AG08396 (cell line): ENCODE data around the gene TECPR1.

Experiments used
- DNase-seq: peaks from one replicate; pipeline ENCODE4 v3.0.0; 2012; ENCODE audit warnings: low spot score, mixed read lengths

The TECPR1 gene

GRCh38 chr7:98211676-98212531 lies 40.1 kb downstream of the TECPR1 start:
- DNase-seq: no peak

GRCh38 chr7:98211221-98211675 lies 40.8 kb downstream of the TECPR1 start, which contains the start of gene BHLHA15:
TSS of gene BHLHA15 (plus strand) at chr7:98211439. CDS start at chr7:98212310, 871 bp downstream.
- DNase-seq: peak; percentile 66

GRCh38 chr7:98210513-98211220 lies 41.4 kb downstream of the TECPR1 start:
- DNase-seq: peak; percentile 69

DNA sequence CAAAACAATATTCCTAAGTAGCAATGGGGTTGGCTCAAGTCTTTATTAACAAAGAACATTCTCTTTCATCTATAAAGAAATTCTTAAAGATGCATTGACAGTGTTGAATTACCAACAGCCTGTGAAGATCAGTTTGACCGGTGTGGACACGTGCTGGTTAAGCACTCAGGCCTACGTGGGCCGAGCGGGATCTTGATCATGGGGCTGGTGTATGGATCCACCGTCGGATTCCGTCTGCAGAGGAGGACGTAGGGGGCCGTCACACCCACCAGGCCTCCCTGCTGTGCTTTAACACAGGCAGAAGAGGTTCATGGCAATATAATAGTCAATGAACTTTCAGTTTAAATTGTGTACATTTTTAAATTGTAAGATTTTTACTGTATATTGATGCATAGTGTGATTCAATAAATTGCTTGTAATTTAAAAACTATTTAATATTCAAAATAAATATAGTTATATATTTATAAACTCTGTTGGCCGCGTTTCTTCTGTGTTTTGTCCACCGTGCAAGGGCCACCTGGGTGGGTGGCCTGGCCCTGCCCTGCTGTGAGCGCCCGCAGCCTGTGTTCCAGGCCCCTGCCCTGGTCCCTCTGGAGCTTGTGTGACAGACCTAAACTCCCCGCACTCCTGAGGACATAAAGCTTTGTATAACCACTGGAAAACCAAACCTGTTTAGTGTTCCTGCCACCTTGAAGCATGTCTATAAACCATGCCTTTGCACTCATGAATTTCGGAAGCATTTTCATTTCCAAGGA lies 42.7 kb downstream of the TECPR1 start:
- no peak for DNase-seq

- no peak for DNase-seq
These were observed 45.3 kb downstream of the TECPR1 start for GRCh38 chr7:98206451-98207330.

- no peak for DNase-seq
These were observed 46.7 kb downstream of the TECPR1 start for GRCh38 chr7:98205162-98205845.

DNA sequence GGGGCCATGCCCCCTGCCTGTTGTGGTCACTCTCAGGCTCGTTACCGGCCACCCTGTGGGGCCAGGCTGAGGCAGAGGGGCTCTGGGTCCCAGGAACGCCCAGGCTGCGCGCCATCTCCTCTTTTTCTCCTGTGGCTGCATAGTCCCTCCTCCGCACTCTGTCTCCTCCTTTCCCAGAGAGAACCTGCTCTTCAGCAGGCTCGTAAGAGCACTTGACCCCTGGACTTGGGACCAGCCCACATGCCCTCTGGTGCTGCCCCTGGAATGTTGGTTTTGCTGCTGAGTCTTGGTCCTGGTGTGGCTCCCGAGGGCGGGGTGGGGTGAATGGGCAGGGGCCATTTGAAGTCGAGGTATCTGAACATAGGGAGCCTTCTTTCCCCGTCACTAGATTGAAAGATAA lies 47.4 kb downstream of the TECPR1 start:
- no peak for DNase-seq

GRCh38 chr7:98203964-98204605 lies 47.9 kb downstream of the TECPR1 start:
- no peak for DNase-seq

GRCh38 chr7:98203261-98203963 lies 48.6 kb downstream of the TECPR1 start:
- no peak for DNase-seq

- DNase-seq: no peak
These were observed 49.5 kb downstream of the TECPR1 start for GRCh38 chr7:98202367-98203195.

GRCh38 chr7:98200364-98200763 lies 51.7 kb downstream of the TECPR1 start:
- no peak for DNase-seq

DNA sequence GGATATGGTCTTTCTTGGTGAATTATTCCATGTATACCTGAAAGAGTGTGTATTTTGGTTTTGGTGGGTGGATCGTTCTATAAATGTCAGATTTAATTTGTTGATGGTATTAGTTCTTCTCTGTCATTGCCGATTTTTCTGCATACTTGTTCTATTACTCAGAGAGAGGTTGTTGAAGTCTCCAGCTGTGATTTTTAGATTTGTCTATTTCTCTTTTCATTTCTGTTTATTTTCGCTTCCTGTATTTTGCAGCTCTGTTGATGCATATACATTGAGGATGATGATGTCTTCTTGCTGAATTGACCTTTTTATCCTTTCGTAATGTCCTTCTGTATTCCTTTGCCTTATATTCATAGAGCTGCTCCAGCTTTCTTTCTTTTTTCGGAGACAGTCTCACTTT lies 52.9 kb downstream of the TECPR1 start:
- no peak for DNase-seq

DNA sequence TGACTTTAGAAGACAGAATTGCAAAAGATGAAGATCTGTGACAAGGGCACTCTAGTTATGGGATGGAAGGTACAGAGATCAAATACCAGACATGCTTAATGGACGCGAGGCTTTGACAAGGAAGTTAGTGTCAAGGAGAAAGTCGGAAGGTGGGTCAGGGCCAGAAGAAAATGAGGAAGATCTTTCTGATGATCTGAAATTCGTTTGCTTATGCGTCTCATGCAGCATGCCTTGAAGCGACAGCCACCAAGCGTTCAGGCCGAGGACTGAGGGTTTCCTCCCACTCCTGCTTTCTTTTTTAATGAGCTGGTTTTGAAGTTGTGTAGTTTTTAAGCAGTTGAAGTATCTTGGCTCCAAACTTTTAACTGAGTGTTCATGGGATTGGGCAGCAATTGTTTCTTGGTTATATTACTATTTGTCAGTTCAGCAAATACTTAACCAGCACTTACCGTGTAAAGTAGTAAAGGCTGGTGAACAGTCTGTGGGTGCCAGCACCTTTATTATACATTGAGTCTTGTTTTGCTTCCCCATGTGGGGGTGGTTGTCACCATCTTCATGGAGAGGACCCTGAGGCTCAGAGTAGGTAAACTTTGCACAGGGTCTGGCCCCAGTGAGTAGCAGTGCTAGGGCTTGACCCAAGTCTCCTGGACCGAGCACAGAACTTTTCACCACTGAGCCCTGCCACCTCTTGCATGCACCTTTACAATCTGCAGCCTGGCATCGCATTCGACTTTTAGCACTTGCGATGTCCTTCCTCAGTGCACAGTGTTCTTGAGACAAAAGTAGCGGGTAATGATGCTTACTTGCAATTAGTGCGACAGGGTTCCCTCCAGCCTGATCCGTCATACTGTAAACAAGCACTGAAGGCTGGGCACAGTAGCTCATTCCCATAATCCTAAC lies 55.1 kb downstream of the TECPR1 start:
- no peak for DNase-seq

- DNase-seq: no peak
These were observed 57.2 kb downstream of the TECPR1 start for GRCh38 chr7:98194672-98195457.

DNA sequence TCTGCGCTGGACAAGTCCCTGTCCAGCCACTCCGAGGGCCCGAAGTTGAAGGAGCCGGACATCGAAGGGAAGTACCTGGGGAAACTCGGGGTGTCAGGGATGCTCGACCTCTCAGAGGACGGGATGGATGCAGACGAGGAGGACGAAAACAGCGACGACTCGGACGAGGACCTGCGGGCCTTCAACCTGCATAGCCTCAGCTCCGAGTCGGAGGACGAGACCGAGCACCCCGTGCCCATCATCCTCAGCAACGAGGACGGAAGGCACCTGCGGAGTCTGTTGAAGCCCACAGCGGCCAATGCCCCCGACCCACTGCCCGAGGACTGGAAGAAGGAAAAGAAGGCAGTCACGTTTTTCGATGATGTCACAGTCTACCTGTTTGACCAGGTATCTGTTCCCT lies 57.8 kb downstream of the TECPR1 start:
- no peak for DNase-seq

DNA sequence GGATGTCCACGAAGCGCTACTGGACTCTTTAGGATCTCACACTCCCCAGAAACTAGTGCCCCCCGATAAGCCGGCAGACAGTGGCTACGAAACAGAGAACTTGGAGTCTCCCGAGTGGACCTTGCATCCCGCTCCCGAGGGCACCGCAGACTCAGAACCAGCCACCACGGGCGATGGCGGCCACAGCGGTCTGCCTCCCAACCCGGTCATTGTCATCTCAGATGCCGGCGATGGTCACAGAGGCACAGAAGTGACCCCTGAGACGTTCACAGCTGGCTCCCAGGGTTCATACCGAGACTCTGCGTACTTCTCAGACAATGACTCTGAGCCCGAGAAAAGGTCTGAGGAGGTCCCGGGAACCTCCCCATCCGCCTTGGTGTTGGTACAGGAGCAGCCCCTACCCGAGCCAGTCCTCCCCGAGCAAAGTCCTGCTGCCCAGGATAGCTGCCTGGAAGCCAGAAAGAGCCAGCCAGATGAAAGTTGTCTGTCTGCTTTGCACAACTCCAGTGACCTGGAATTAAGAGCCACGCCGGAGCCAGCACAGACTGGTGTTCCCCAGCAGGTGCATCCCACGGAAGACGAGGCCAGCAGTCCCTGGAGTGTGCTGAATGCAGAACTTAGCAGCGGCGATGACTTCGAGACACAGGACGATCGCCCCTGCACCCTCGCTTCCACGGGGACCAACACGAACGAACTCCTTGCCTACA lies 58.4 kb downstream of the TECPR1 start:
- DNase-seq: no peak
